H1 (cell line): ENCODE measurements around the gene LRP8. TPM values are rescaled to one million over a fixed set of nuclear protein-coding genes. Genes with fewer than 3 reads are reported as not detected.

Experiments
- CTCF ChIA-PET: fragments of 300-600 bp; sonication (Branson Sonifier 250); formaldehyde crosslinking; loops from one replicate; lab custom pipeline; 2021; ENCODE audit not compliant: partially characterized antibody; lab: Charles Lee
- POLR2A ChIA-PET: fragments of 300-600 bp; sonication (Branson Sonifier 250); formaldehyde crosslinking; loops from one replicate; lab custom pipeline; 2021; ENCODE audit warnings: inconsistent platforms; ENCODE audit not compliant: partially characterized antibody; lab: Charles Lee
- DNase-seq, 2 experiments: peaks; one replicate each; pipeline versions ENCODE4 v3.0.0 to v3.0.0-alpha.2; 2010 to 2022; ENCODE audit warnings: low spot score in 2 of 2, low read depth in 1 of 2, mixed read lengths in 1 of 2
- FAIRE-seq: peaks from 2 replicates; lab custom pipeline; 2011; peaks lifted over from hg19 to GRCh38; lab: Jason Lieb, UNC
- H2AFZ ChIP-seq: 2 replicates; pipeline ENCODE4 v1.8.1; 2012; ENCODE audit warnings: low read length, inconsistent platforms
- H2AK5ac ChIP-seq: 2 replicates; pipeline ENCODE4 v1.6.1; 2013; ENCODE audit warnings: low read depth, low read length
- H2BK120ac ChIP-seq: replicated peaks from 2 replicates; pipeline ENCODE3; 2013; ENCODE audit warnings: low read depth, low read length, inconsistent platforms
- H2BK12ac ChIP-seq: 2 replicates; pipeline ENCODE4 v1.6.1; 2013; ENCODE audit warnings: low read depth, low read length
- H2BK15ac ChIP-seq: 2 replicates; pipeline ENCODE4 v1.6.1; 2013; ENCODE audit warnings: low read length
- H2BK20ac ChIP-seq: 2 replicates; pipeline ENCODE4 v1.6.1; 2013; ENCODE audit warnings: low read length
- H2BK5ac ChIP-seq: 2 replicates; pipeline ENCODE4 v1.6.1; 2013; ENCODE audit warnings: low read depth, low read length
- H3K14ac ChIP-seq: 2 replicates; pipeline ENCODE4 v1.6.1; 2013; ENCODE audit warnings: inconsistent platforms; ENCODE audit not compliant: insufficient read length
- H3K18ac ChIP-seq: 2 replicates; pipeline ENCODE4 v1.6.1; 2013; ENCODE audit warnings: low read length; ENCODE audit errors: extremely low read depth
- H3K23ac ChIP-seq: 2 replicates; pipeline ENCODE4 v1.6.1; 2013; ENCODE audit warnings: inconsistent platforms; ENCODE audit not compliant: insufficient read length
- H3K23me2 ChIP-seq: 2 replicates; pipeline ENCODE4 v1.6.1; 2013; ENCODE audit warnings: low read depth, low read length
- H3K27ac ChIP-seq: 2 replicates; pipeline ENCODE4 v1.6.1; 2011; ENCODE audit warnings: low read depth, low read length, inconsistent platforms
- H3K27me3 ChIP-seq, 4 experiments: replicated peaks in 1 of 4; 1 replicate in 1 of 4; 2 replicates in 3 of 4; pipeline versions ENCODE4 v1.6.1 to v1.8.1; 2011 to 2013; ENCODE audit warnings: low read length in 3 of 4, mild to moderate bottlenecking in 3 of 4, inconsistent platforms in 2 of 4, mixed read lengths in 2 of 4, moderate library complexity in 1 of 4; ENCODE audit not compliant: control insufficient read depth in 3 of 4, insufficient read depth in 3 of 4; ENCODE audit errors: extremely low read depth in 1 of 4
- H3K36me3 ChIP-seq, 4 experiments: 2 replicates each; pipeline versions ENCODE4 v1.6.1 to v1.8.1; 2011 to 2013; ENCODE audit warnings: mild to moderate bottlenecking in 4 of 4, low read length in 3 of 4, moderate library complexity in 2 of 4, control low read depth in 1 of 4, inconsistent platforms in 1 of 4; ENCODE audit not compliant: insufficient read depth in 4 of 4, control insufficient read depth in 2 of 4
- H3K4ac ChIP-seq: replicated peaks from 2 replicates; pipeline ENCODE3; 2013; ENCODE audit warnings: low read length, low read depth, mixed read lengths, inconsistent platforms; ENCODE audit not compliant: insufficient read length
- H3K4me1 ChIP-seq, 4 experiments: replicated peaks in 1 of 4; 1 replicate in 1 of 4; 2 replicates in 3 of 4; pipeline versions ENCODE4 v1.6.1 to v1.8.1; 2011 to 2013; ENCODE audit warnings: low read length in 3 of 4, inconsistent platforms in 2 of 4, mixed read lengths in 1 of 4; ENCODE audit not compliant: insufficient read depth in 4 of 4, control insufficient read depth in 3 of 4
- H3K4me2 ChIP-seq, 2 experiments: 2 replicates each; pipeline versions ENCODE4 v1.6.1 to v1.8.1; 2011 to 2013; ENCODE audit warnings: low read depth in 2 of 2, low read length in 2 of 2, control low read depth in 1 of 2, inconsistent platforms in 1 of 2, mild to moderate bottlenecking in 1 of 2; ENCODE audit not compliant: insufficient read depth in 1 of 2
- H3K4me3 ChIP-seq, 4 experiments: fragments of 200-600, 300-600 bp in 1 of 4; sonication (generic), shearing (Covaris generic), sonication (Bioruptor Twin) in 1 of 4; 2 replicates each; pipeline versions ENCODE4 v1.5.1 to v1.8.1; 2011 to 2016; ENCODE audit warnings: low read length in 4 of 4, low read depth in 3 of 4, control low read depth in 2 of 4, inconsistent platforms in 2 of 4, mild to moderate bottlenecking in 2 of 4, mixed read lengths in 1 of 4, moderate library complexity in 1 of 4; ENCODE audit not compliant: insufficient read depth in 2 of 4; ENCODE audit errors: extremely low read depth in 1 of 4
- H3K56ac ChIP-seq: replicated peaks from 2 replicates; pipeline ENCODE3; 2013; ENCODE audit warnings: low read depth, mild to moderate bottlenecking, mixed read lengths, low read length, inconsistent platforms; ENCODE audit not compliant: insufficient read length
- H3K79me1 ChIP-seq: 2 replicates; pipeline ENCODE4 v1.6.1; 2013; ENCODE audit warnings: low read depth, low read length, control low read depth
- H3K79me2 ChIP-seq, 2 experiments: 2 replicates each; pipeline versions ENCODE4 v1.6.1 to v1.8.1; 2012 to 2013; ENCODE audit warnings: low read length in 2 of 2, mild to moderate bottlenecking in 2 of 2, inconsistent platforms in 1 of 2; ENCODE audit not compliant: insufficient read depth in 2 of 2, control insufficient read depth in 1 of 2
- H3K9ac ChIP-seq, 4 experiments: replicated peaks in 1 of 4; 1 replicate in 1 of 4; 2 replicates in 3 of 4; pipeline versions ENCODE4 v1.6.1 to v1.8.1; 2011 to 2013; ENCODE audit warnings: low read depth in 3 of 4, low read length in 3 of 4, control low read depth in 2 of 4, mild to moderate bottlenecking in 2 of 4, moderate library complexity in 2 of 4, inconsistent platforms in 1 of 4; ENCODE audit errors: extremely low read depth in 1 of 4
- H3K9me3 ChIP-seq, 2 experiments: 2 replicates each; pipeline versions ENCODE4 v1.6.1 to v1.8.1; 2012 to 2013; ENCODE audit warnings: mild to moderate bottlenecking in 2 of 2, moderate library complexity in 2 of 2, control low read depth in 1 of 2, inconsistent platforms in 1 of 2, low read depth in 1 of 2, low read length in 1 of 2, mixed read lengths in 1 of 2; ENCODE audit not compliant: insufficient read depth in 2 of 2
- H4K20me1 ChIP-seq, 2 experiments: replicated peaks in 1 of 2; 2 replicates each; pipeline versions ENCODE3 to v1.8.1; 2011 to 2013; ENCODE audit warnings: inconsistent platforms in 2 of 2, low read length in 2 of 2, mild to moderate bottlenecking in 1 of 2; ENCODE audit not compliant: insufficient read depth in 2 of 2, control insufficient read depth in 1 of 2
- H4K5ac ChIP-seq: 2 replicates; pipeline ENCODE4 v1.6.1; 2013; ENCODE audit warnings: low read length, low read depth, mixed read lengths, inconsistent platforms; ENCODE audit not compliant: insufficient read length
- H4K8ac ChIP-seq: 2 replicates; pipeline ENCODE4 v1.8.0; 2013; ENCODE audit warnings: mild to moderate bottlenecking, moderate library complexity, low read length, inconsistent platforms; ENCODE audit not compliant: insufficient read depth; ENCODE audit errors: extremely low read depth
- H4K91ac ChIP-seq: replicated peaks from 2 replicates; pipeline ENCODE3; 2013; ENCODE audit warnings: low read length, mixed read lengths, inconsistent platforms; ENCODE audit not compliant: insufficient read length
- ASH2L ChIP-seq: fragments of 200-600, 300-600 bp; sonication (generic); IDR thresholded peaks from one replicate; pipeline ENCODE4 v1.7.1; 2017; ENCODE audit warnings: low read length
- EGR1 ChIP-seq: IDR thresholded peaks from 2 replicates; pipeline ENCODE4 v1.6.1; 2011; ENCODE audit warnings: low read depth, low read length, borderline replicate concordance
- EP300 ChIP-seq, 2 experiments: IDR thresholded peaks; 1 replicate in 1 of 2; 2 replicates in 1 of 2; pipeline ENCODE4 v1.6.1; 2011 to 2012; ENCODE audit warnings: low read depth in 2 of 2, low read length in 2 of 2, mild to moderate bottlenecking in 2 of 2, borderline replicate concordance in 1 of 2, inconsistent platforms in 1 of 2, moderate library complexity in 1 of 2
- JUND ChIP-seq: IDR thresholded peaks from 2 replicates; pipeline ENCODE4 v1.6.1; 2011; ENCODE audit warnings: mild to moderate bottlenecking, improper control_type of control experiment, low read length
- KDM4A ChIP-seq: IDR thresholded peaks from one replicate; pipeline ENCODE4 v1.7.1; 2012; ENCODE audit warnings: low read depth, mild to moderate bottlenecking, moderate library complexity, low read length, inconsistent platforms; ENCODE audit not compliant: severe bottlenecking
- NRF1 ChIP-seq: IDR thresholded peaks from 2 replicates; pipeline ENCODE4 v1.6.1; 2011; ENCODE audit warnings: mild to moderate bottlenecking, low read depth, low read length, improper control_type of control experiment
- POLR2AphosphoS5 ChIP-seq: IDR thresholded peaks from 2 replicates; pipeline ENCODE4 v1.6.1; 2011; ENCODE audit warnings: low read depth, low read length
- RNF2 ChIP-seq: fragments of 200-900, 300-1000 bp; sonication (generic); IDR thresholded peaks from 2 replicates; pipeline ENCODE4 v1.7.1; 2016; ENCODE audit warnings: borderline replicate concordance, low read depth, mild to moderate bottlenecking, antibody characterized with exemption, low read length; ENCODE audit not compliant: poor library complexity, severe bottlenecking; ENCODE audit errors: missing control alignments
- SAP30 ChIP-seq: fragments of 300-600 bp; sonication (generic); IDR thresholded peaks from 2 replicates; pipeline ENCODE4 v1.7.1; 2012; ENCODE audit warnings: low read length, moderate library complexity, mild to moderate bottlenecking, inconsistent platforms; ENCODE audit not compliant: insufficient read depth, insufficient replicate concordance
- SP2 ChIP-seq: IDR thresholded peaks from 2 replicates; pipeline ENCODE4 v1.6.1; 2012; ENCODE audit warnings: mild to moderate bottlenecking, low read length, inconsistent platforms
- SP4 ChIP-seq: IDR thresholded peaks from 2 replicates; pipeline ENCODE4 v1.6.1; 2012; ENCODE audit warnings: low read length, inconsistent platforms
- YY1 ChIP-seq: IDR thresholded peaks from 2 replicates; pipeline ENCODE4 v1.6.1; 2011; ENCODE audit warnings: low read depth, mild to moderate bottlenecking, low read length
- WGBS, 2 experiments: shearing (Covaris generic) in 1 of 2; methylation state at CpG; one replicate each; pipeline versions ENCODE4 v1.1.6 to v1.1.7; 2013 to 2015; ENCODE audit warnings: low lambda C conversion rate in 2 of 2, mixed read lengths in 2 of 2, inconsistent platforms in 1 of 2, low coverage in 1 of 2, missing lambda C conversion rate in 1 of 2; ENCODE audit not compliant: insufficient replicate concordance in 2 of 2, insufficient coverage in 1 of 2, insufficient read length in 1 of 2; ENCODE audit errors: extremely low coverage in 1 of 2, missing lambda C conversion rate in 1 of 2; 5-methylcytosine and 5-hydroxymethylcytosine counted together
- polyA plus RNA-seq, 7 experiments: library from polyadenylated mRNA; depleted of rRNA in 3 of 7; stranded (reverse) in 5 of 7; unstranded in 2 of 7; fragments of >200 nt in 5 of 7; fragments of 200-250 nt in 2 of 7; gene quantifications; 1 replicate in 5 of 7; 2 replicates in 1 of 7; 4 replicates in 1 of 7; pipeline versions ENCODE4 v1.2.1 to v1.2.3, GENCODE V29; 2011 to 2013; ENCODE audit warnings: missing spikeins in 2 of 7, mixed read lengths in 2 of 7
- total RNA-seq: library from RNA; stranded (reverse); fragmentation: NEBNext Ultra II Directional; extraction: Animal tissue kit (Norgen Biotek cat#: 25700); gene quantifications from 2 replicates; pipeline ENCODE4 v1.2.1, GENCODE V29; 2021
- TF ChIP-seq, protein P1 (sequence below): IDR thresholded peaks from 2 replicates; pipeline ENCODE4 v1.6.1; 2011; ENCODE audit warnings: low read length, improper control_type of control experiment

LRP8 gene
- total and polyA plus RNA-seq, 2 of the 8 experiments (the other 6 are each of a cell fraction or from before 2014, with no cell fraction given): 63.2 to 66.4 TPM

DNA sequence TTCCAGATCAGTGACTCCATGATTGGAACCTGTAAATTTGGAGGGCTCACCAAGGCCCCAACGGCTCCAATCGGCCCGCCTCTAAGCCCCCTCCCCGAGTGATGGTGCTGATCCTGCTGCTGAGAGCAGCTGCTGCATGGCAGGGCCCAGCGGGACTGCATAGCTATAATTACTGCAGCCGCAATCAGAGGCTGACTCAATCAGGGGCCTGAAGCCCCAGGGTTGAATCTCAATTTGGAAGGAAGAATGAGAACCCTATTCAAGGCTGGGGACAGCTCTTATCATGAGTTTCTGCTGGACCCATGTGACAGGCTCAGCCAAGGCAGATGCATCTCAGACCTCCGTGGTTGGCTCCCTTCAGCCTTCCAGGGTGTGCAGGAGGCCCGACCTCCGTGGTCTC lies 46.7 kb downstream of the LRP8 start:
- CTCF ChIA-PET: interaction anchor here (0.9 to 7.0 kb wide), 8 partner anchors 10 to 112 kb away, joined by 3 to 103 read pairs (median 4); no protein-coding TSS in a partner anchor
- Histone ChIP-seq H4K20me1 (peaks cover 0 to 4% of the 10 kb centered on the region in 2 experiments), H3K23me2 (no peaks in the 10 kb centered on the region), H2AK5ac (no peak overlapping the region), H3K4ac (no peak overlapping the region), H2BK15ac (no peak overlapping the region), H3K4me3 (no peak overlapping the region), H3K9me3 (no peaks in the 10 kb centered on the region), H4K91ac (no peak overlapping the region), H3K4me2 (no peak overlapping the region), H3K27me3 (no peaks in the 10 kb centered on the region), H4K5ac (no peak overlapping the region), H2BK12ac (no peak overlapping the region), H3K79me2 (no peaks in the 10 kb centered on the region), H3K4me1 (no peaks in the 10 kb centered on the region), H3K36me3 (peaks cover 11 to 67% (median 40%) of the 10 kb centered on the region in 4 experiments; a peak in 7 of 8 replicates), H3K23ac (no peak overlapping the region), H4K8ac (no peak overlapping the region), H3K79me1 (no peaks in the 10 kb centered on the region; the same call in 1 of the 2 replicates), H3K56ac (no peak overlapping the region), H2AFZ (no peak overlapping the region), H3K18ac (no peak overlapping the region), H2BK120ac (no peak overlapping the region), H3K9ac (no peak overlapping the region), H3K27ac (no peak overlapping the region), H3K14ac (no peak overlapping the region), H2BK5ac (no peak overlapping the region), H2BK20ac (no peak overlapping the region)
- no peak for DNase-seq
- FAIRE-seq: no peak
- WGBS, 2 experiments: 93% methylated on average over 9 of the region's 9 CpGs; no CpG with 5 or more reads in 1 of the 2 experiments
- POLR2A ChIA-PET: no interaction called here
- no peak for TF ChIP-seq NRF1
- TF ChIP-seq JUND: no peak
- no peak for TF ChIP-seq RNF2
- no peak for TF ChIP-seq SAP30
- no peak for TF ChIP-seq YY1
- no peak for TF ChIP-seq SP2
- TF ChIP-seq ASH2L: no peak
- TF ChIP-seq SP4: no peak
- TF ChIP-seq, protein P1, sequence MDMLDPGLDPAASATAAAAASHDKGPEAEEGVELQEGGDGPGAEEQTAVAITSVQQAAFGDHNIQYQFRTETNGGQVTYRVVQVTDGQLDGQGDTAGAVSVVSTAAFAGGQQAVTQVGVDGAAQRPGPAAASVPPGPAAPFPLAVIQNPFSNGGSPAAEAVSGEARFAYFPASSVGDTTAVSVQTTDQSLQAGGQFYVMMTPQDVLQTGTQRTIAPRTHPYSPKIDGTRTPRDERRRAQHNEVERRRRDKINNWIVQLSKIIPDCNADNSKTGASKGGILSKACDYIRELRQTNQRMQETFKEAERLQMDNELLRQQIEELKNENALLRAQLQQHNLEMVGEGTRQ: no peak
- no peak for TF ChIP-seq EP300 (IDR thresholded peaks at IDR 0.05; ENCODE audit: borderline replicate concordance in 1 of 2, low read depth in 2 of 2, low read length in 2 of 2)
- no peak for TF ChIP-seq EGR1
- TF ChIP-seq KDM4A: no peak
- TF ChIP-seq POLR2AphosphoS5: no peak
